ENCODE data around the gene KNG1. TPM values are rescaled to one million over a fixed set of nuclear protein-coding genes. Genes with fewer than 3 reads are reported as not detected.

The KNG1 gene
- total RNA-seq, 1 experiment from 2014 or later: 0.25 TPM

DNA sequence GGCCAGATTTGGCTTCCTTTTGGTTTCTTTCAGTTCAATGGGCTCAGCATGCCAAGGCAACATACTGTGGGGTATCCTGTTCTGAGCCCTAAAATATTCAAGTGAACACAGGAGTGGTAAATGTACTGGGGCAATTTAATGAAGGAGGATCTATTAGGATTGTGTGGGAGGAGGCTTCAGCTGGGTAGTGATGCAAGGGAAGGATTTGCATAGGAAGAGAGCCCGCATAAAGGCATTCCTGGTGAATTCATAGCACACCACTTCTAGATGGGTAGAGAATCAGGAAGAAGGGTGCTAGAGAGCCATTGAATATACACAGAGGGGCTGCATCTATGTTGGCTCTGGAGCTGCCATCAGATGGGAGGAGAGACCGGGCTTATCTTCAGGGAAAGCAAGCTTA is 20.6 kb upstream of the KNG1 start:
- DNase-seq (ENCODE audit: low read depth, low spot score) (no peak), ATAC-seq (no peak)
- Histone ChIP-seq H3K79me2 (ENCODE audit: insufficient read depth, low read length) (no peaks in the 10 kb centered on the region), H3K27me3 (ENCODE audit: insufficient read depth, low read length) (no peaks in the 10 kb centered on the region), H3K27ac (ENCODE audit: low read depth, low read length) (no peak overlapping the region), H3K9me3 (ENCODE audit: control insufficient read depth in 1 of 2, insufficient read depth in 1 of 2, low read depth in 1 of 2, low read length in 2 of 2) (no peaks in the 10 kb centered on the region), H3K4me2 (ENCODE audit: low read length) (no peak overlapping the region), H3K9ac (ENCODE audit: low read length) (no peak overlapping the region), H4K20me1 (ENCODE audit: insufficient read depth) (no peaks in the 10 kb centered on the region), H2AFZ (ENCODE audit: low read depth, low read length, poor library complexity, severe bottlenecking) (no peak overlapping the region), H3K9me2 (ENCODE audit: insufficient read depth) (no peaks in the 10 kb centered on the region), H3K36me3 (ENCODE audit: control insufficient read depth in 1 of 2, insufficient read depth in 2 of 2, low read length in 2 of 2) (no peaks in the 10 kb centered on the region), H3K4me1 (ENCODE audit: control insufficient read depth in 1 of 2, insufficient read depth in 2 of 2, low read length in 2 of 2) (no peaks in the 10 kb centered on the region), H3K4me3 (replicated peaks in 1 of 2; ENCODE audit: low read depth in 1 of 2, low read length in 2 of 2) (no peak overlapping the region)
- CTCF ChIA-PET: no interaction called here
- POLR2A ChIA-PET: no interaction called here
- BruUV-seq (replicated peaks): no TSS peak
- intact Hi-C loops (cut with micrococcal nuclease): no loop called here
- TF ChIP-seq ZBTB33 (IDR thresholded peaks at IDR 0.05; ENCODE audit: extremely low read depth, insufficient replicate concordance, low read length) (no peak), SRF (IDR thresholded peaks at IDR 0.05; ENCODE audit: low read depth) (no peak), EZH2phosphoT487 (IDR thresholded peaks at IDR 0.05; ENCODE audit: borderline replicate concordance) (no peak), ZNF274 (IDR thresholded peaks at IDR 0.05; ENCODE audit: low read depth, low read length) (no peak), EZH2 (IDR thresholded peaks at IDR 0.05) (no peak), POLR2A (IDR thresholded peaks at IDR 0.05; ENCODE audit: borderline replicate concordance, extremely low read depth, insufficient read depth, insufficient read length) (no peak)
- TF ChIP-seq, protein P1, sequence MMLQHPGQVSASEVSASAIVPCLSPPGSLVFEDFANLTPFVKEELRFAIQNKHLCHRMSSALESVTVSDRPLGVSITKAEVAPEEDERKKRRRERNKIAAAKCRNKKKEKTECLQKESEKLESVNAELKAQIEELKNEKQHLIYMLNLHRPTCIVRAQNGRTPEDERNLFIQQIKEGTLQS (IDR thresholded peaks at IDR 0.05): no peak
- TF ChIP-seq, protein P2, sequence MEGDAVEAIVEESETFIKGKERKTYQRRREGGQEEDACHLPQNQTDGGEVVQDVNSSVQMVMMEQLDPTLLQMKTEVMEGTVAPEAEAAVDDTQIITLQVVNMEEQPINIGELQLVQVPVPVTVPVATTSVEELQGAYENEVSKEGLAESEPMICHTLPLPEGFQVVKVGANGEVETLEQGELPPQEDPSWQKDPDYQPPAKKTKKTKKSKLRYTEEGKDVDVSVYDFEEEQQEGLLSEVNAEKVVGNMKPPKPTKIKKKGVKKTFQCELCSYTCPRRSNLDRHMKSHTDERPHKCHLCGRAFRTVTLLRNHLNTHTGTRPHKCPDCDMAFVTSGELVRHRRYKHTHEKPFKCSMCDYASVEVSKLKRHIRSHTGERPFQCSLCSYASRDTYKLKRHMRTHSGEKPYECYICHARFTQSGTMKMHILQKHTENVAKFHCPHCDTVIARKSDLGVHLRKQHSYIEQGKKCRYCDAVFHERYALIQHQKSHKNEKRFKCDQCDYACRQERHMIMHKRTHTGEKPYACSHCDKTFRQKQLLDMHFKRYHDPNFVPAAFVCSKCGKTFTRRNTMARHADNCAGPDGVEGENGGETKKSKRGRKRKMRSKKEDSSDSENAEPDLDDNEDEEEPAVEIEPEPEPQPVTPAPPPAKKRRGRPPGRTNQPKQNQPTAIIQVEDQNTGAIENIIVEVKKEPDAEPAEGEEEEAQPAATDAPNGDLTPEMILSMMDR (IDR thresholded peaks at IDR 0.05 in 2 of 3, conservative IDR thresholded peaks at IDR 0.05 in 1 of 3; ENCODE audit: borderline replicate concordance in 1 of 3, insufficient read depth in 1 of 3, low read depth in 2 of 3, low read length in 2 of 3): no peak
- RAD21 ChIA-PET (ENCODE audit: low non-redundant PET in 1 of 2, low total read pairs in 2 of 2, uncharacterized antibody in 2 of 2, unreplicated experiment in 2 of 2): no interaction called here

Measured in HCT116 (cell line).